ENCODE data around the gene ERI3. TPM values are rescaled to one million over a fixed set of nuclear protein-coding genes. Genes with fewer than 3 reads are reported as not detected.

Gene ERI3
- total RNA-seq, 4 donors from 2014 or later: 31.9 to 58.8 (median 48.1) TPM

DNA sequence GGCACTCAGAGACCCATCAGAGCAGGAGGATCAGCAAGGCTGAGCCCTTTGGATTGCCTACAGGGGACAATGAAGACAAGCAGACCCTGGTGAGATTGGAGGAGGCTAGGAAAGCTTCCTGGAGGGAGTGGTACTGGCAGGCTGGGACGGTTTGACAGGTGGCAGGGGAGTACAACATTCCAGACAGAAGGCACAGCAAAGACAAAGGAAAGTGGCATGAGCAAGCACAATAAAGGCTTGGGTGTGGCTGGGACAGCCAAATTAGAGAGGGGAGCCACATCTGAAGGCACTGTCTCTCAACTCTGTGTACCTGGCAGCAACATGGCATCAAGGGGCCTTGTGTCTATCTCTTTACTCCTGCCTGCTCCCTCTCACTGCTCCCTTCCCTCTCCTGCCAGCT lies 103.6 kb downstream of the ERI3 start:
- no peaks in the 10 kb centered on the region for H3K27me3 ChIP-seq
- ATAC-seq: no peak
- H3K36me3 ChIP-seq: peaks cover 0 to 42% of the 10 kb centered on the region in 2 donors
- H3K9me3 ChIP-seq: no peaks in the 10 kb centered on the region
- 100% methylated on average over 1 of the region's 1 CpG; no CpG with 5 or more reads in 1 of the 2 donors for WGBS, 2 donors (ENCODE audit: low coverage in 1 of 2)
- H3K27ac ChIP-seq: no peak overlapping the region
- no peaks in the 10 kb centered on the region for H3K4me1 ChIP-seq
- no peak overlapping the region for H3K4me3 ChIP-seq
- TF ChIP-seq POLR2A (IDR thresholded peaks at IDR 0.05) (no peak), EP300 (IDR thresholded peaks at IDR 0.05) (no peak), POLR2AphosphoS5 (IDR thresholded peaks at IDR 0.05) (no peak)
- TF ChIP-seq, protein P1, sequence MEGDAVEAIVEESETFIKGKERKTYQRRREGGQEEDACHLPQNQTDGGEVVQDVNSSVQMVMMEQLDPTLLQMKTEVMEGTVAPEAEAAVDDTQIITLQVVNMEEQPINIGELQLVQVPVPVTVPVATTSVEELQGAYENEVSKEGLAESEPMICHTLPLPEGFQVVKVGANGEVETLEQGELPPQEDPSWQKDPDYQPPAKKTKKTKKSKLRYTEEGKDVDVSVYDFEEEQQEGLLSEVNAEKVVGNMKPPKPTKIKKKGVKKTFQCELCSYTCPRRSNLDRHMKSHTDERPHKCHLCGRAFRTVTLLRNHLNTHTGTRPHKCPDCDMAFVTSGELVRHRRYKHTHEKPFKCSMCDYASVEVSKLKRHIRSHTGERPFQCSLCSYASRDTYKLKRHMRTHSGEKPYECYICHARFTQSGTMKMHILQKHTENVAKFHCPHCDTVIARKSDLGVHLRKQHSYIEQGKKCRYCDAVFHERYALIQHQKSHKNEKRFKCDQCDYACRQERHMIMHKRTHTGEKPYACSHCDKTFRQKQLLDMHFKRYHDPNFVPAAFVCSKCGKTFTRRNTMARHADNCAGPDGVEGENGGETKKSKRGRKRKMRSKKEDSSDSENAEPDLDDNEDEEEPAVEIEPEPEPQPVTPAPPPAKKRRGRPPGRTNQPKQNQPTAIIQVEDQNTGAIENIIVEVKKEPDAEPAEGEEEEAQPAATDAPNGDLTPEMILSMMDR (IDR thresholded peaks at IDR 0.05): no peak

DNA sequence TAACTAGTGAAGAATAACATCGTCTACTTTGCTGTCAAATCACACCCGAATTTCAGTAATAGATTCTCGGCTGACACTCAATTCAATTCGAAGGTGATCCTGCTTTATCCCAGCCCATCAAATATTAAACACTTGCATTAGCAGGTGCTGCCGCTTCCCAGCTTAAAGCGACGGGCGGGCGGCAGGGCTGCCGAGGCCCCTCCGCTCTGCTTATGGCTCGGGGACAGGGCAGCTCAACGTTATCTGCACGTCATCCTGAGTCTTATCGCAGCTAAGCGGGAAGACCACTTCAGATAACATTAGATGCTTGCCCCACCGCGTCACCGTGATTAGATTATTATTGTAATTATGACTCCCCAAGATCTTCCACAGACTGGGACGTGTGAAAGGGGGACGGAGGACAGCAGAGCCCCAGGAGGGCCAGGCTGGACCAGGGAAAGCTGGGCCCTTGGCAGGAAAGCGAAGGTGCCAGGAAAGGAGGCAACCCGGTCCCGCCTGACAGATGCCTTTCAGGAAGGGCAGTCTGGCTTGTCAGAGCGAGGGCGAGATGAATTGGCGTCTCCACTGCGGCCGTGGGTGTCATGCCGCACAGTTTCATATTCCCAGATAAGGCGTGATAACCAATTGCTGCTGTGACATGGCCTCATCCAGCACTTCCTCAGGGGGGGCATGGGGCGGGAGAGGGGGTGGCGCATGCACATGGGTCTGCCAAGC lies 104.8 kb downstream of the ERI3 start:
- ATAC-seq: no peak
- 70 to 87% methylated on average over 13 to 17 of the region's 33 CpGs for WGBS, 2 donors (ENCODE audit: low coverage in 1 of 2)
- H3K4me3 ChIP-seq: no peak overlapping the region
- TF ChIP-seq, protein P1 (IDR thresholded peaks at IDR 0.05): no peak
- no peaks in the 10 kb centered on the region for H3K9me3 ChIP-seq
- H3K27me3 ChIP-seq: no peaks in the 10 kb centered on the region
- no peaks in the 10 kb centered on the region for H3K4me1 ChIP-seq
- H3K36me3 ChIP-seq: peaks cover 0 to 48% of the 10 kb centered on the region in 2 donors
- H3K27ac ChIP-seq: no peak overlapping the region

DNA sequence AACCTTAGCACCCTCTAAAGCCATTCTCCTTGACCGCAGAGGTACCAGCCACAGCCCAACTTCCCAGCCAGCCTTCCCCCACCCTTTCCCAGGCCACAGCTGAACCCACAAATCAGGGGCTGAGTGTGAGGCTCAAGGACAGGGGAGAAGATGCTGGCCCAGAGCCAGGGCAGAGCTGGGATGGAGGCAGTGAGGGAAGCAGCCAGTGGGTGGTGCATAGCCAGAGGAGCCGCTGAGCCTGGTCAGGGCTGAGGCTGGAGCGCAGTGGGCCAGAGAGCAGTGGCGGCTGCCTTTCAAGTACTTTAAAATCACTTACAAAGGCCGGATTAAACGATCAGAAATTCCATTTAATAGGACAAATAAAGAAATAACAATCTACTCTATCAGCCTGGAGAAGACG lies 105.5 kb downstream of the ERI3 start:
- Histone ChIP-seq H3K36me3 (peaks cover 0 to 54% of the 10 kb centered on the region in 2 donors), H3K4me3 (no peak overlapping the region), H3K4me1 (no peaks in the 10 kb centered on the region), H3K27ac (no peak overlapping the region), H3K9me3 (no peaks in the 10 kb centered on the region), H3K27me3 (no peaks in the 10 kb centered on the region)
- no peak for ATAC-seq
- TF ChIP-seq, protein P1 (IDR thresholded peaks at IDR 0.05): no peak
- no peak for TF ChIP-seq EP300 (IDR thresholded peaks at IDR 0.05)
- no peak for TF ChIP-seq POLR2A (IDR thresholded peaks at IDR 0.05)
- TF ChIP-seq POLR2AphosphoS5 (IDR thresholded peaks at IDR 0.05): no peak
- 57 to 69% methylated on average over 6 of the region's 7 CpGs for WGBS, 2 donors (ENCODE audit: low coverage in 1 of 2)

DNA sequence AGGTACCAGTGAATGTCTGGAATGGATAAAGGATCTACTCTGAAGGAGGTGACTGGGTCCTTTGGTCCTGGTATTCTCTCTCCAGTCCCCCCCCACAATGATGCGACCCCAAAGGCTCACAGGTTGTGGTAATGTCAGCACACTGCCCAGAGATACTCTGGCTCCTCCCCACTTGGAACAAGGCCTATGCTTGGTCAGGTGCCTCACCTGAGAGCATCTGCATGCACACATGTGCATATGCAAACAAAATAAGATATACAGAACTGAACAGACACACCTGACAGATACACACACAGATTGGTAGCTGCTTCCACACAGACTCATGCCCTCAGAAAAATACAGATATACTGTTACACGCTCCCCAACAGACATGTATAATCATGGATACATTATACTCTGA lies 108.3 kb downstream of the ERI3 start:
- no peaks in the 10 kb centered on the region for H3K27me3 ChIP-seq
- WGBS, 2 donors (ENCODE audit: low coverage in 1 of 2): 100% methylated on average over 1 of the region's 2 CpGs
- TF ChIP-seq EP300 (IDR thresholded peaks at IDR 0.05): no peak
- no peak for TF ChIP-seq POLR2AphosphoS5 (IDR thresholded peaks at IDR 0.05)
- TF ChIP-seq POLR2A (IDR thresholded peaks at IDR 0.05): no peak
- TF ChIP-seq, protein P1 (IDR thresholded peaks at IDR 0.05): no peak
- no peaks in the 10 kb centered on the region for H3K4me1 ChIP-seq
- H3K4me3 ChIP-seq: no peak overlapping the region
- H3K27ac ChIP-seq: no peak overlapping the region
- no peak for ATAC-seq
- no peaks in the 10 kb centered on the region for H3K9me3 ChIP-seq
- H3K36me3 ChIP-seq: peaks cover 0 to 63% of the 10 kb centered on the region in 2 donors

DNA sequence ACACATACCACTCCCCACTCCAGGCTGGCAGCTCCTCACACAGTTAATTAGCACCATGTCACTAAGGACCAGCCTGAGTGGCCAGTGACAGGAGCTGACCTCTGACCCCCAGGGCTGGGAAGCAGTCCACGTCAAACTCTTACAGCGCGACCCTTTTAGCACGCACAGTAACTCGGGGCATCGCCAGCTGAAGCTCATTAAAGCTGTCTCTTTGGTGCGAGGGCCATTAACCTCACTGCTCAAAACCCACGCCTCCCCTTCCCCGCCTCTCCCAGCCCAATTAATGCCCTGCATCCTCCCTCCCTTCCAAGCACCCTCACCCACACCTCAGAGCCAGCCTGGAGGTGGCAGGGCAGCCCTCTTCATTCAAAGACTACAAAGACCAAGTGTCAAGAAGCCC lies 110.1 kb downstream of the ERI3 start:
- H3K27me3 ChIP-seq: no peaks in the 10 kb centered on the region
- no peak overlapping the region for H3K4me3 ChIP-seq
- H3K36me3 ChIP-seq: peaks cover 0 to 49% of the 10 kb centered on the region in 2 donors
- H3K9me3 ChIP-seq: no peaks in the 10 kb centered on the region
- peaks cover 2 to 16% (median 13%) of the 10 kb centered on the region in 3 donors for H3K4me1 ChIP-seq
- no peak for ATAC-seq
- WGBS, 2 donors (ENCODE audit: low coverage in 1 of 2): 92 to 93% methylated on average over 6 to 8 of the region's 9 CpGs
- no peak overlapping the region for H3K27ac ChIP-seq
- TF ChIP-seq POLR2A (IDR thresholded peaks at IDR 0.05) (no peak), POLR2AphosphoS5 (IDR thresholded peaks at IDR 0.05) (no peak)
- TF ChIP-seq, protein P1 (IDR thresholded peaks at IDR 0.05): no peak

Measured in gastroesophageal sphincter (tissue), 4 donors.